ENCODE measurements around the gene IPO11. TPM values are rescaled to one million over a fixed set of nuclear protein-coding genes. Genes with fewer than 3 reads are reported as not detected.
"Not testable (repeated sequence)": the region's sequence is repeated elsewhere in the genome, so short reads cannot be mapped to it uniquely, and the experiment has no call there.

IPO11 gene
- total RNA-seq, 2 experiments from 2014 or later = 36.9 to 38.0 TPM

GRCh38 chr5:62502456-62503101 is 90.0 kb downstream of the IPO11 start:
- Mint-ChIP-seq H3K4me1 (no peaks in the 10 kb centered on the region), H3K9me3 (ENCODE audit: low read depth) (no peaks in the 10 kb centered on the region), H3K27me3 (no peaks in the 10 kb centered on the region), H3K36me3 (peaks cover 12% of the 10 kb centered on the region), H3K4me3 (no peak overlapping the region), H3K27ac (no peak overlapping the region)
- CTCF ChIA-PET = no interaction called here
- DNase-seq (no peak), ATAC-seq (no peak)

GRCh38 chr5:62504129-62504528 is 91.6 kb downstream of the IPO11 start:
- Mint-ChIP-seq H3K27ac (no peak overlapping the region), H3K27me3 (no peaks in the 10 kb centered on the region), H3K4me1 (no peaks in the 10 kb centered on the region), H3K4me3 (no peak overlapping the region), H3K36me3 (peaks cover 22% of the 10 kb centered on the region), H3K9me3 (ENCODE audit: low read depth) (peaks cover 5% of the 10 kb centered on the region)
- DNase-seq = no peak
- no peak for ATAC-seq
- CTCF ChIA-PET = no interaction called here

DNA sequence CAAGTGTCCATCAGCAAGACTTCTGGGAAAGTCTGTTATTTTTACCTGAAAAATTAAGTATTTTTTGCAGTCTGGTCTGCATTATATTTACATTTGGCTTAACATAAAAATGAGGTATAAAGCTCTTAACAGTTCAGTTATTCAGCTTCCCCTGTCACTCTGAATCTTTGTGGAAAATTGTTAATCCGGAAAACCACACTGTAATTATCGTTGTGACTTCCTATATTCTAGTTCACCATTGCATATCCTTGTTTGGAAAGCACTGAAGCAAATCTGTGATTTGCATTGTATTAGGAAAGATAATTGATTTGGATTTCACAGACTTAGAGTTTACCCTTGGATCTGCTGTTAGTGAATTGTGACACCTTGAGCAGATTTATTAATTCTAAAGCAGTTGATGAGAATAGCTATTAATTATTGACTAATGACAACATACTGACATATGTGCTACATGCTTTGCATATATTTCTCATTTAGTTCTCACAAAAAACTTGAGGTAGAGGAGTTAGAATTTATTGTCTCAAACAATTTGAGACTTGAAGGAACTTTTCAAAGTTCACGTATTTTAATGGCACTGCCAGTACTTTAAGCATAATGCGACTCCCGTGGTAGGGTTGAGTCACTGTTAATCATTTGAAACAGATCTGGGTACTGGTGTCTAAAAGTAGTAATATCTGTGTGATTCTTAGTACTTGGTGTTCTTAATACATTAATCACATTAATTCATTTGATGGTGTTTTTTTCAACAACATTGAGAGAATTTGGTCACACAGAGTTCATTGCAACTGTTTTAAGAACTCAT is 94.3 kb downstream of the IPO11 start:
- H3K4me3 Mint-ChIP-seq = no peak overlapping the region
- H3K27ac Mint-ChIP-seq = no peak overlapping the region
- H3K27me3 Mint-ChIP-seq = no peaks in the 10 kb centered on the region
- DNase-seq = no peak
- CTCF ChIA-PET = interaction anchor here (1.0 kb wide), 1 partner anchor 15 kb away, joined by 3 read pairs; no protein-coding TSS in a partner anchor
- peaks cover 35% of the 10 kb centered on the region for H3K36me3 Mint-ChIP-seq
- ATAC-seq = no peak
- H3K4me1 Mint-ChIP-seq = no peaks in the 10 kb centered on the region
- H3K9me3 Mint-ChIP-seq (ENCODE audit: low read depth) = peaks cover 5% of the 10 kb centered on the region

DNA sequence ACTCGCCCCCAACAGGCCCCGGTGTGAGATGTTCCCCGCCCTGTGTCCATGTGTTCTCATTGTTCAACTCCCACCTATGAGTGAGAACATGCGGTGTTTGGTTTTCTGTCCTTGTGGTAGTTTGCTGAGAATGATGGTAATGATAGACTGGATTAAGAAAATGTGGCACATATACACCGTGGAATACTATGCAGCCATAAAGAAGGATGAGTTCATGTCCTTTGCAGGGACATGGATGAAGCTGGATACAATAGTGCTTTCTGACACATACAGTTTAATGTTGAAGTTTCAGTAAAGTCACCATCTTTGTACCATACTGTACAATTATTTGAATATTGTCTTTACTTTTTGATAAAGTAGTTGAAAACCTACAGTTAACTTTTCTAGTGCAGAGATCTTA is 96.2 kb downstream of the IPO11 start:
- DNase-seq; H3K9me3 Mint-ChIP-seq (ENCODE audit: low read depth); H3K27ac Mint-ChIP-seq; H3K27me3 Mint-ChIP-seq; H3K4me1 Mint-ChIP-seq; H3K4me3 Mint-ChIP-seq; ATAC-seq: not testable (repeated sequence)
- CTCF ChIA-PET = interaction anchor here (0.7 kb wide), 1 partner anchor 27 kb away, joined by 3 read pairs; no protein-coding TSS in a partner anchor
- H3K36me3 Mint-ChIP-seq = peaks cover 33% of the 10 kb centered on the region

- ATAC-seq = no peak
- Mint-ChIP-seq H3K27me3 (no peaks in the 10 kb centered on the region), H3K27ac (no peak overlapping the region), H3K9me3 (ENCODE audit: low read depth) (peaks cover 5% of the 10 kb centered on the region), H3K4me3 (no peak overlapping the region), H3K4me1 (no peaks in the 10 kb centered on the region), H3K36me3 (peaks cover 33% of the 10 kb centered on the region)
- CTCF ChIA-PET = no interaction called here
- no peak for DNase-seq
These were observed 97.2 kb downstream of the IPO11 start for GRCh38 chr5:62509806-62510205.

GRCh38 chr5:62513085-62513484 is 100.5 kb downstream of the IPO11 start:
- H3K36me3 Mint-ChIP-seq = peaks cover 31% of the 10 kb centered on the region
- H3K4me3 Mint-ChIP-seq; DNase-seq; H3K9me3 Mint-ChIP-seq (ENCODE audit: low read depth); H3K4me1 Mint-ChIP-seq; ATAC-seq; CTCF ChIA-PET; H3K27ac Mint-ChIP-seq; H3K27me3 Mint-ChIP-seq: not testable (repeated sequence)

- no peaks in the 10 kb centered on the region for H3K9me3 Mint-ChIP-seq (ENCODE audit: low read depth)
- CTCF ChIA-PET = no interaction called here
These were observed 102.1 kb downstream of the IPO11 start for GRCh38 chr5:62514510-62515119.

GRCh38 chr5:62520812-62521211 is 108.2 kb downstream of the IPO11 start:
- H3K9me3 Mint-ChIP-seq (ENCODE audit: low read depth); CTCF ChIA-PET; H3K4me3 Mint-ChIP-seq; DNase-seq; ATAC-seq; H3K27me3 Mint-ChIP-seq; H3K27ac Mint-ChIP-seq: not testable (repeated sequence)
- Mint-ChIP-seq H3K4me1 (peaks cover 11% of the 10 kb centered on the region), H3K36me3 (peaks cover 44% of the 10 kb centered on the region)

More at GRCh38 chr5:62514510-62515119, 102.1 kb downstream of the IPO11 start:
- H3K27me3 Mint-ChIP-seq = no peaks in the 10 kb centered on the region
- ATAC-seq (no peak), DNase-seq (no peak)
- H3K4me3 Mint-ChIP-seq = no peak overlapping the region
- no peaks in the 10 kb centered on the region for H3K4me1 Mint-ChIP-seq
- H3K27ac Mint-ChIP-seq = no peak overlapping the region
- H3K36me3 Mint-ChIP-seq = peaks cover 25% of the 10 kb centered on the region

DNA sequence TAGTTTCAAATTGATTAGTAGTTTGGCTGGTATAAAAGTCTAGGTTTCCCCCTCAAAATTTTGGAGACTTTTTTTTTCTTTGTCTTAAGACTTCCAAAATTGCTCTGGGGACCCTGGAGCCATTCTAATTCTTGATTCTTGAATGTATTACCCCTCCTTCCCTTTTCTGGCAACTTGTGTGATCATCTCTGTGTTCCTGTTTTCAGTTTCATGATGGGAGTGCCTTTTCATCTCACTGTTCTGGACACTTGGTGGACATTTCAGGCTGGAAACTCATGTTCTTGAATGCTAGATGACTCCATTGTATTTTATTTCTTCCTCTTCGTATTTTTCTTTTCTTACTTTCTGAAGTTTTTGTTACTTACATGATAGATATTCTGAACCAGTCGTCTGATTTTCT is 108.8 kb downstream of the IPO11 start:
- H3K27ac Mint-ChIP-seq = no peak overlapping the region
- H3K27me3 Mint-ChIP-seq = no peaks in the 10 kb centered on the region
- peaks cover 11% of the 10 kb centered on the region for H3K4me1 Mint-ChIP-seq
- CTCF ChIA-PET = no interaction called here
- no peak overlapping the region for H3K4me3 Mint-ChIP-seq
- no peak for DNase-seq
- peaks cover 42% of the 10 kb centered on the region for H3K36me3 Mint-ChIP-seq
- ATAC-seq = no peak
- H3K9me3 Mint-ChIP-seq (ENCODE audit: low read depth) = no peaks in the 10 kb centered on the region

GRCh38 chr5:62522811-62523210 is 110.2 kb downstream of the IPO11 start:
- peaks cover 37% of the 10 kb centered on the region for H3K36me3 Mint-ChIP-seq
- ATAC-seq = no peak
- H3K27ac Mint-ChIP-seq = no peak overlapping the region
- H3K4me1 Mint-ChIP-seq = peaks cover 11% of the 10 kb centered on the region
- no peaks in the 10 kb centered on the region for H3K9me3 Mint-ChIP-seq (ENCODE audit: low read depth)
- H3K4me3 Mint-ChIP-seq = no peak overlapping the region
- CTCF ChIA-PET = interaction anchor here (1.1 kb wide), 1 partner anchor 11 kb away, joined by 3 read pairs; no protein-coding TSS in a partner anchor
- DNase-seq = no peak
- no peaks in the 10 kb centered on the region for H3K27me3 Mint-ChIP-seq

DNA sequence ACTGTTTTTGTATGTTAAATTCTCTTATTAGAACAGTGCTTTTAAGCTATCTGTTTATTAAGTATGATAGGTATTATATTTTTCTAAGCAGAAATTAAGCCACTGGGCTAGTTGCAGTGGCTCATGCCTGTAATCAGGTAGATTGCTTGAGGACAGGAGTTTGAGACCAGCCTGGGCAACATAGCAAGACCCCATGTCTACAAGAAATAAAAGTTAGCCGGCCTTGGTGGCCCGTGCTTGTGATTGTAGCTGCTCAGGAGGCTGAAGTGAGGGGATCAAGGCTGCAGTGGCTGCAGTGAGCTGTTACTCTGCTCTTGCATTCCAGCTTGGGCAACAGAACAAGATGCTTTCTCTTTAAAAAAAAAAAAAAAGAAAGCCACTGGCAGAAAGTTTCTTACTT is 121.0 kb downstream of the IPO11 start:
- Mint-ChIP-seq H3K27me3 (no peaks in the 10 kb centered on the region), H3K9me3 (ENCODE audit: low read depth) (peaks cover under 1% of the 10 kb centered on the region), H3K27ac (no peak overlapping the region), H3K36me3 (peaks cover 31% of the 10 kb centered on the region), H3K4me1 (peaks cover 6% of the 10 kb centered on the region), H3K4me3 (no peak overlapping the region)
- ATAC-seq = no peak
- CTCF ChIA-PET = interaction anchor here (0.9 kb wide), 1 partner anchor 10 kb away, joined by 3 read pairs; no protein-coding TSS in a partner anchor
- DNase-seq = no peak

GRCh38 chr5:62534461-62535236 is 122.1 kb downstream of the IPO11 start:
- H3K27me3 Mint-ChIP-seq = no peaks in the 10 kb centered on the region
- H3K9me3 Mint-ChIP-seq (ENCODE audit: low read depth) = peaks cover 3% of the 10 kb centered on the region
- H3K4me1 Mint-ChIP-seq = peaks cover 9% of the 10 kb centered on the region
- no peak overlapping the region for H3K27ac Mint-ChIP-seq
- CTCF ChIA-PET = no interaction called here
- no peak for DNase-seq
- ATAC-seq = no peak
- peaks cover 38% of the 10 kb centered on the region for H3K36me3 Mint-ChIP-seq
- H3K4me3 Mint-ChIP-seq = no peak overlapping the region

DNA sequence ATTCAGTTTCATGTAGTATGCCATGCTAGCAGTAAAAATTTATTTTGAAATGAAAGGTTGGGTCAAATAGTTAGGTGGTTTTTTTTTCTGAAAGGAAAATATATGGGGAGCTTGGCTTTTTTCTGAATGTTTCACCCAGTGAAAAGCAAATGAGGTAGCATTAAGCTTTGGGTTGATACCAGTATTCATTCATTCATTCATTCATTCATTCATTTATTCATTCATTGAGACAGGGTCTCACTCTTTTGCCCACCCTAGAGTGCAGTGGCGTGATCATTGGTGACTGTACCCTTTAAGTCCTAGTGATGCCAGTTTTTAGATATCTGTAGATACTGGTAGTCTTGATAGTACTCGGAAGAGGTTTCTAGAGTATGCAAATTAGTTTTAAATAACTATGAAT is 123.7 kb downstream of the IPO11 start:
- CTCF ChIA-PET = no interaction called here
- H3K9me3 Mint-ChIP-seq (ENCODE audit: low read depth) = peaks cover 3% of the 10 kb centered on the region
- peaks cover 9% of the 10 kb centered on the region for H3K4me1 Mint-ChIP-seq
- no peak overlapping the region for H3K27ac Mint-ChIP-seq
- no peaks in the 10 kb centered on the region for H3K27me3 Mint-ChIP-seq
- peaks cover 38% of the 10 kb centered on the region for H3K36me3 Mint-ChIP-seq
- ATAC-seq (no peak), DNase-seq (no peak)
- no peak overlapping the region for H3K4me3 Mint-ChIP-seq

Measured in activated CD8-positive, alpha-beta memory T cell treated with anti-CD3 and anti-CD28 coated beads, Interleukin-2, amount 10 ng/mL, durations not matched to agents 7 days and 5 days (primary cell).